ENCODE results near the gene DLX5. TPM values are rescaled to one million over a fixed set of nuclear protein-coding genes. Genes with fewer than 3 reads are reported as not detected.

The DLX5 gene
- total RNA-seq, 1 donor from 2014 or later = not detected

- no peaks in the 10 kb centered on the region for H3K27me3 ChIP-seq (ENCODE audit: control insufficient read depth, insufficient read depth, low read length)
- no peak for DNase-seq (ENCODE audit: low read depth)
- H3K36me3 ChIP-seq (ENCODE audit: control insufficient read depth, insufficient read depth, low read length) = no peaks in the 10 kb centered on the region
- no peak overlapping the region for H3K4me3 ChIP-seq (ENCODE audit: low read depth, low read length)
- TF ChIP-seq CTCF (IDR thresholded peaks at IDR 0.05; ENCODE audit: insufficient read depth, low read length, poor library complexity, severe bottlenecking) = no peak
Observed at GRCh38 chr7:96976106-96976505, 48.5 kb downstream of the DLX5 start.

- no peak for DNase-seq (ENCODE audit: low read depth)
- no peak for TF ChIP-seq CTCF (IDR thresholded peaks at IDR 0.05; ENCODE audit: insufficient read depth, low read length, poor library complexity, severe bottlenecking)
- no peaks in the 10 kb centered on the region for H3K27me3 ChIP-seq (ENCODE audit: control insufficient read depth, insufficient read depth, low read length)
Observed at GRCh38 chr7:96973986-96974385, 50.6 kb downstream of the DLX5 start.

GRCh38 chr7:96970739-96971138 is 53.9 kb downstream of the DLX5 start:
- DNase-seq (ENCODE audit: low read depth) = no peak
- Histone ChIP-seq H3K4me3 (ENCODE audit: low read depth, low read length) (no peak overlapping the region), H3K27me3 (ENCODE audit: control insufficient read depth, insufficient read depth, low read length) (no peaks in the 10 kb centered on the region), H3K36me3 (ENCODE audit: control insufficient read depth, insufficient read depth, low read length) (no peaks in the 10 kb centered on the region)
- no peak for TF ChIP-seq CTCF (IDR thresholded peaks at IDR 0.05; ENCODE audit: insufficient read depth, low read length, poor library complexity, severe bottlenecking)

More at GRCh38 chr7:96973986-96974385, 50.6 kb downstream of the DLX5 start:
- Histone ChIP-seq H3K36me3 (ENCODE audit: control insufficient read depth, insufficient read depth, low read length) (no peaks in the 10 kb centered on the region), H3K4me3 (ENCODE audit: low read depth, low read length) (no peak overlapping the region)

Other genes with a start within 250 kb of the DLX5 start
- gene DLX6, start 19.3 kb downstream of the DLX5 start, total RNA-seq = not detected in 2 replicates
- gene SDHAF3, start 92.9 kb upstream of the DLX5 start, total RNA-seq = 16.4 and 18.0 TPM in 2 replicates